Upper lobe of left lung (tissue), 4 donors: ENCODE measurements around the gene TCERG1L.

Source experiments
- CTCF ChIP-seq, 6 experiments: fragments of 450-650 bp in 4 of 6; fragments of 200-600 bp in 2 of 6; sonication (generic) in 2 of 6; IDR thresholded peaks; one replicate each; pipeline ENCODE4 v1.5.1; 2016 to 2019; ENCODE audit warnings: antibody characterized with exemption in 6 of 6
- EP300 ChIP-seq, 4 donors: sonication (generic); formaldehyde crosslinking; IDR thresholded peaks; one replicate each; pipeline ENCODE4 v1.5.1; 2017; ENCODE audit warnings: antibody characterized with exemption in 4 of 4, control low read depth in 2 of 4
- POLR2A ChIP-seq, 4 donors: fragments of 450-650 bp; IDR thresholded peaks; one replicate each; pipeline ENCODE4 v1.5.1; 2016 to 2017; ENCODE audit warnings: antibody characterized with exemption in 4 of 4, mild to moderate bottlenecking in 2 of 4

- TF ChIP-seq CTCF (IDR thresholded peaks at IDR 0.05): no peak
- no peak for TF ChIP-seq EP300 (IDR thresholded peaks at IDR 0.05)
- no peak for TF ChIP-seq POLR2A (IDR thresholded peaks at IDR 0.05)
Measured at GRCh38 chr10:131279516-131279915, 32.0 kb downstream of the TCERG1L start.
